HG03571 (cell line): Measurements from ENCODE around the gene PRPF40A.

Source experiments
- ATAC-seq: cut with Tn5 transposase; IDR thresholded peaks from one replicate; pipeline ENCODE4 v1.9.1; 2021; ENCODE audit not compliant: unreplicated experiment

Gene PRPF40A

DNA sequence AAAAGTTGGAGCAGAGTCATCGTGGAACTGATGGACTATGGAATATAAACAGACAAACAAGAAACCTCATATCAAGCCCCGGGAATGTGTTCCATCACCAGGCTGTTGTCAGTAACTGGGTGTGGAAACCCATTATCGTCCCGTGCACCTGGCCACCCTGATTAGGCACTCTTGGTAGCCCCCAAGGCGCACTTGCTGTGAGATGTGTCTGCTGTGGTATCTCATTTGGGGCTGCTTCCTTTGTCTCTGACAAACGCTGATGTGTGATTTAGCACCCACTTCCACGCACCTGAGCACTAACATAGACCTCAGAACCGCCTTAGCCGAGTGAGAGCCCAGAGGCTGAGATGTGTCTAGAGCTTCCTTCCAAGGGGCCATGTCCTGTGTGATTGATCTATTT, 96.3 kb downstream of the PRPF40A start:
- no peak for ATAC-seq

DNA sequence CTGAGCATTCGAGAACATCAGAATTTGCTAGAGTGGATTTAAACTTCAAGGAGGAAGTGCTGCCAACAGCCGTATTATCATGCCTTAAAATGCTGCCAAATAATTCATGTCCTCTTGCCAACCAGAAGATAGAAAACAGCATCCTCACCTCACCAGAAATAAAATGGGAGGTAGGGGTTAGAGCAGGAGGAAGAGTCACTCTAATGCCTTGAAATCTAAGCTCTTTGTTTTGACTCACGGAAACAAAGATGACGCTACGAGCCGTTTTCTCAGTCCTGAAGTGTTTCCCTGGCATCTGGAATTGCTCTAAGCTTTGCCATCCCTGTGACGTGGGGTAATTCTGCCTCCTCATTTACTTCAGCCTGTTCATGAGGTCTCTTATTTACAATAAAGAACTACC, 97.1 kb downstream of the PRPF40A start:
- ATAC-seq: no peak

DNA sequence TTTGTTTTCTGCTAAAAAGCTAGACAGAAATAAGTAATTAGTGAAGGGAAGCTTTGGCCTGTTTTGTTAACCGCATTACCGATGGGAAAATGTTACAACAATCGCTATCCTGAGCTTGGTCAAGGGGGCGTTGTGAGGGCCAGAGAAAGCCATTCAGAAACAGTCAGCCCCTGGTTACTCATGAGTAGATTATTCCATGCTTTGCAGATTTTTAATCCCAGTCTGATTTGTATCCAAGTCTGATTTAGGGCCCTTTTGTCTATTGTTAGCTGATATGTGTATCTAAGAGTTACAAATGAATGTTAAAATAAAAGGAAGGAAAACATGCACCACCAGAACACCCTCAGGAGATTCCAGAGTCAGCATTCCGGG, 99.1 kb downstream of the PRPF40A start:
- ATAC-seq: no peak

DNA sequence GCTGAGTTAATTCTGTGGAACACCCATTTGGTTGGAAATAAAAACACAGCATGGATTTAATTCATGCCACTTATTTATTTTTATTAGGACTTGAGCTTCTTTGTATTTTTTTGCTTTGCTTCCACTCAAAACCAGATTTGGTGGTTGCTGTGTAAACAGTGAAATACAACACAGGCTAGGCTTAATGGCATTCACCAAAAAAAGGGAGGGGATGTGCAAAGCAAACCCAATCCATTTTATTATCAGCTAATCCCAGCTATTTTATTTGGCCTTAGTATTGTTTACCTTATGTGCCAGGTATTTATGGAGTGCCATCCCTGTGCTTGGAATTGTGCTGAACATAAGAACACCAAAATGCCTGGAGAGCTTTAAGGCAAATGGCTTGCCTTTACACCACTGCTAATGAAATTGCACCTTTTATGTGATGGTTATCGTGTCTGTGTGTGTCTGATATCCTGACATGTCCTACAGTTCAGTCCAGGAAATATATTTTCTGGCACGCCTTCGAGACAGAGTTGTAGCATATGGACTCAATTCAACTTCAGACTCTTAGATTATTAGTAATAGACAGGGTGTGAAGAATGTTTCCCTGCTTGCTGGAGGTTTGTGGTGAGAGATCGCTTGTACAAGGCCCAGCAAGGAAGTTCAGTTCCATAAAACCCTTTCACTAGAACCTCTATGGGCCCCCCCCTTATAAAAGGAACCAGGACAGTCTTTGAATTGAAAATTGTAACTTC, 99.6 kb downstream of the PRPF40A start:
- no peak for ATAC-seq

DNA sequence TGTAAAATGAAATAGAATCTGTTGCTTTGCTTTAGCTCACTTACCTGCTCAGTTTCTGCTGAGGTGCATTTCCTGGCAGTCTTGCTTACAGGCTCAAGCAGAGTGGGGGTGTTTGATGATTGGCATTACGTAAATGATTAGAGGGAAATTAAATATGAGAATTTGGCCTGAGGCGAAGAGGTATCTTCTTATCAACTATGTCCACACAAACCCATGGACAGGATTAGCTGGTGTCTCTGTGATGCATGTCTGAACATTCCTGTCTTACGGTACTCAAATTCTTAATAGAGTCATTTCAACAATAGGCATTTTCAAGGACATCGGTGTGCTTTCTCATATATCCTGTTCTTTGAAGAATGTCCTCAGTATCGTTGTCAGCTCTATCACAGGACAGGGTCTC, 102.1 kb downstream of the PRPF40A start:
- no peak for ATAC-seq

DNA sequence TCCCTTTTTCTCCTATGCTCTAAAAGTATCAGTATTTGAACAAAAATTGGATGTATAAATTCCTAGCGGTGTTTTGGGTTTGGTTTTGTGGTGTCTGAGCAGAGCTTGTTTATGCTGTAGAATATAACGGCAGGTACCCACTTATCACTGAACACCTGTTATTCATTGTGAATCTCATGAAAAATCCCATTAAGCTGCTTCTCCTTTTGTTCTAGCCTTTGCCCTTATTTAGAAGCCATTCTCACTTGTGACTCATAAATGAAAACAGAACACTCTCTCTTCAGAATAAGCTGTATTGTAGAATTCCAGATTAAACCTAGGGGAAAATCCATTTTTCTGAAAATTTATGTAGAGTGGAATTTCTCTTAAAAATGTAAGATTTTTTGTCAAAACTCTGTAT, 104.0 kb downstream of the PRPF40A start:
- ATAC-seq: no peak

DNA sequence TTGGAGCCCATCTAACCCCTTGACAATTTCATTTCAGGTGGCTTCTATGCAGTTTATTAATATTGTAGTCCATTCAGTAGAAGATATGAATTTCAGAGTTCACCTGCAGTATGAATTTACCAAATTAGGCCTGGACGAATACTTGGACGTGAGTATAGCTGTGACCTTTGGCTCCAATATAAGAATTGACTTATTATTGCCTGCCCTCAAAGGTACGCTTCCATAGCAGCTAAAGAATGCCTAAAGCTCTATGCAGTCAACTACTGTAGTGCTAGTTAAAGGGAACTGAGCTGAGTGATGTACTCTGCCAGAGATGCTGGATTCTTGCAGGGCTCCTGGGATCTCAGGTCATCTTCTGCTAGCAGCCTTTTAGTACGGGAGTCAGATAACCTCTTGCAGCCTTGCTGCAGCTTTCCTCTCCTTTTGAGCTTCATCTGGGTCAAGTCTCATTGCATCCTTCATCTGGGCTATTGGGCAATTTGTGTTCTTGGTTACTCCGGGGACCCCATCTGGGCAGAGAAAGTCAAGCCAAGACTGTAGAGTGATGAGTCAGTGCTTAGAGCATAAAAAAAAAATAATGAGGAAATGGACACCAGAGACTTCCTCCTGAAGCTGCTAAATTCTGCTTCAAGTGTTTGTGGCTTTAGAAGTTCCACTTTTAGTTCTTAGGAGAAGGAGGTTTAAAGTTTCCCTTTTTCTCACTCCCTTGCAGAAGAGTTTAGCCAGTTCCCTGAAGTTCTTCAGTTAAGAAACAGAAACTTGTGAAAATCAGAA, 105.6 kb downstream of the PRPF40A start:
- peak; percentile 80 for ATAC-seq

DNA sequence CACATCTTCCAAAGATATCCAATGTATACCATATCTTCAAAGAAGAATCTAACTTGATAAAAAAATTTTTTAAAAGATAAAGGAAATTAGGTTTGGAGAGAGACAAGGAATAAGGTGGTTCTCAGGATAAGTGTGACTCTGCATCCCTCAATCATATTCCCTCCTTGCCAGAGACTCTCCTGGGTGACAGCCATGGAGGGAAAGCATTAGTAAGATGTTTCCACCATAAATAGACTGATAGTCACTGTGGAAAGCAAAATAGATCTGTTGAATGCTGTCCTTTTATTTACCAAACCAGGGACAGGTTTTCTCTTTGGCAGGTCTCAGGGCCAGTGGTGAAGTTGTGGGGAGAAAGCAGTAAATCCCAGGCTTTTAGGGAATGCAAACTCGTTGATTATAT, 107.6 kb downstream of the PRPF40A start:
- no peak for ATAC-seq

DNA sequence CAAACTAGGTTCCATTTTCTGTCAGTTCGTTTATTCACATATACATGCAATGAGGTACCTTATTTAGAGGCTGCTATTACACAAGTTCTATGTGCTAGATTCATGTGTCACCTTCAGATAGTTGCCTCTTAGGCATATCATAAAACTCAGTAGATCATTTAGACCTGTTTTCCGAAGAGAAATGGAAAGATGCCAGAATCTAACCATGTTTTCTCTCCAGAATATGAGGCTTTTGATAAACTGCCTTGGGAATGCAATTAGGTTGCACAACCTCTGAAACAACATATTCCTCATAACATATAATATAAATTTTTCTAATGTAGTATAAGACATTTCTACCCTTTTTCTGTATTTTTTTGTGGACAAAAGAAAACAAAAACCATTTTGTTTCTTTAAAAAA, 108.1 kb downstream of the PRPF40A start:
- ATAC-seq: no peak

DNA sequence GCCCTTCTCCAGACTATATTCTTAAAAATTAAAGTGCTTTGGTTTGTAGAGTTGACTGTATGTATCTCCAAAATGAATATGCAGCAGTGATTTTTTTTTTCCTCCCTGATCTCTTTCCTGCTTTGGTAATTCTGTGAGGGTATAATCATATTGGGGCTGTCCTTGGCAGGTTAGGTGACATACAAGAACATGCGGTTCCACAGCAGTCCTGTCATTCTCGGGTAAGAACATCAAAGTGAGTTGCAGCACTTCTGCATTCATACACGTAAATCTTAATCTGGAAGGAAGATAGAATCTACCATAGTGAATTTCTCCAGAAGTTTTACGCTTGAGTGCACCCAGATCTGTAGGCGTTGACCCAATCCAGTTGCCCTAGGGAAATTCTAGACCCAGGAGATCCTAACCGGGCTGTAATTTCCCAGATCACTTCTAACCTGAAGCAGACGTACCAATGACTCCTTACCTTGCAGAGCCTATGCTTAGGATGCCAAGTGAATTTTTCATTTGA, 109.4 kb downstream of the PRPF40A start:
- no peak for ATAC-seq

DNA sequence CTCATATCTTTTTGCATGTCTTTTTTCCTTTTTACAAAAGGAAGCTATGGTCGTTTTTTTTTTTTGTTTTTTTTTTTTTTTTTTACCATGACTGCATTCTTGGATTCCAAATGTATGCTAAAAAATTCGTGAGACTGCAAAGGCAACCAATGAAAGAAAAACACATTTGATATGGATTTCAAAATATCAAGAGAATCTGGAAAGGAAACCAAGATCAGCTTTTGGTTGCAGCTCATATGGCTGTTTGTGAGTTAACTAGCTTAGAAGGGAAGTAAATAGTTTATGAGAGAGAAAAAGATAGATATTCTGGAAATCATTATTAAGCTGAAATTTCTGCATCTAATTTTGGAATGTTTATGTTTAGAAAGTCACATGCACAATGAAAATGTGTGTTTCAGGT, 110.3 kb downstream of the PRPF40A start:
- no peak for ATAC-seq

DNA sequence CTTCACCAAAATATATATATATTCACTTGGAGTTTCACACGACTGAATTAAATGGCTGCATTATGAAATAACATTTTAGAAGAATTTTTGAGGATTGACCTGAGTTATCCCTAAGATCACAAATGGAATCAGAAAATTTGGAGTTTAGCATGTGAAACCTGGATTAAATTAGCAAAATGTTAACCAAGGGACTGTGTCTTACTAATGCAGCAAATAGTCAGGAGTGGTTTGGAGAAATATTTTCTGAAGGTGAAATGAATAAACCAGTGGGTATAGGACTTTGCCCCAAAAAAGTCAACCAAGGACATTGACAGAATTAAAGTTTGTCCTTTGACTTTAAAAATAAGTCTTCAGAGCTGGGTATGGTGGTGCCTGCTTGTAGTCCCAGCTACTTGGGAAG, 111.2 kb downstream of the PRPF40A start:
- ATAC-seq: no peak

DNA sequence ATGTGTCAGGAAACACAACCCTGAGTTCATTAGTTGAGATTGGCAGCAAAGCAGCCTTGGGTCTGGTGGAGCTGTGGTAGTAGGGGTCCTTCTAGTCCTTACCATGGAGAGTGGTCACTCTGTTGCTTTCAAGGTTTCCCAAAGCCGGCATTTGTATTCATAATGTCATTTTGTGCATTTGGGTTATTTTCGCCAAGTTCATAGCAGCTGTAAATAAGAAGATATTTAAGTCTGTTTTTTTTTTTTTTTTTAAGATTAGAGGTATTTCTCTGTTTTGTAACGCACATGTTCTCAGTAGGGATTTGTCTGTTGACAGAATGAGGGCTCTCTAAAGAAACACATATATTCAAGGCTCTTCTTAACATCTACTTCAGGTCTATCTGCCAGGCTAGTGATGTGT, 114.1 kb downstream of the PRPF40A start:
- ATAC-seq: no peak

DNA sequence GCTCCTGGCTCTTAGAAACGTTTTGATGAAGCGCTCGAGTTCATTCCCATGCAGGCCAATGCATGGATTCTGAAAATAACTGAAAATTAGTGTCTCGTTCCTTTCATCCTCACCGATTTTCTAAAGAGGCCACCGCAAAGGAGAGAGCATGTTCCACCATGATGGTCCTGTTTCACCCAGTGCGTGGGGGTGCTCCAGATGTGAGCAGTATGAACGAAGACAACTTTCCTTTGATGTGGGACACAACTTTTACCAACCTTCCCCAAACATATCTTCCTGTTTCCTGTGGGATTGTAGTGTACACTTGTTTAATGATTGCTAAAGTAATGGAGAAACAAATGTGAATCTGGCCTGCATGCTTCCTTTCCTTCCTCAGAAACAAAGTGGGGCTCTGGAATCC, 114.5 kb downstream of the PRPF40A start:
- ATAC-seq: no peak
